Subcutaneous adipose tissue (tissue), 4 donors: ENCODE measurements around the gene FLOT1. TPM values are rescaled to one million over a fixed set of nuclear protein-coding genes. Genes with fewer than 3 reads are reported as not detected.

Experiments
- CTCF ChIP-seq: fragments of 450-650 bp; IDR thresholded peaks from one replicate; pipeline ENCODE4 v1.5.1; 2016; ENCODE audit warnings: low read depth, mild to moderate bottlenecking, control low read depth, antibody characterized with exemption, moderate library complexity
- total RNA-seq, 4 donors: library from RNA; depleted of rRNA; stranded (reverse); fragments of >200 nt; gene quantifications; one replicate each; pipeline ENCODE4 v1.1.0, GENCODE V29; 2016

FLOT1 gene
- total RNA-seq, 4 donors from 2014 or later, result 66.8 to 121 (median 105) TPM

GRCh38 chr6:30740540-30740870 is 2.0 kb downstream of the FLOT1 start:
- TF ChIP-seq CTCF, result no peak

DNA sequence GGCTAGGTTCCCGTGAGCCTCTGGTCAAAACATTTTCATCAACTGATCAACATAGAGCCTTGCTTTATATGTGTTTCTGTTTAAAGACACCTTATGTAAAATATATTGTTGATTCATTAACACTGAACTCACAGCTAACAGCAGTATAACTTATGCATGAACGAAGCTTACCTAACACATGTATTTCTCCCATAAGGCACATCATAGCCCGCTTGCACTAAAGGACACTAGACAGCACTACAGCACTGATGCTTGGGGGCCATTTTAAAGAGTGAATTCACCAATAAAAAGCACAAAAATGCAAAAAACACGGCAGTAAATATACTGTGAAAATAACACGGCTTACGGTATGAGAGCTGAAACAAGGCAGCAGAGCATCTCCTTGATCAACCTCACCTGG is 4.0 kb downstream of the FLOT1 start:
- no peak for TF ChIP-seq CTCF

DNA sequence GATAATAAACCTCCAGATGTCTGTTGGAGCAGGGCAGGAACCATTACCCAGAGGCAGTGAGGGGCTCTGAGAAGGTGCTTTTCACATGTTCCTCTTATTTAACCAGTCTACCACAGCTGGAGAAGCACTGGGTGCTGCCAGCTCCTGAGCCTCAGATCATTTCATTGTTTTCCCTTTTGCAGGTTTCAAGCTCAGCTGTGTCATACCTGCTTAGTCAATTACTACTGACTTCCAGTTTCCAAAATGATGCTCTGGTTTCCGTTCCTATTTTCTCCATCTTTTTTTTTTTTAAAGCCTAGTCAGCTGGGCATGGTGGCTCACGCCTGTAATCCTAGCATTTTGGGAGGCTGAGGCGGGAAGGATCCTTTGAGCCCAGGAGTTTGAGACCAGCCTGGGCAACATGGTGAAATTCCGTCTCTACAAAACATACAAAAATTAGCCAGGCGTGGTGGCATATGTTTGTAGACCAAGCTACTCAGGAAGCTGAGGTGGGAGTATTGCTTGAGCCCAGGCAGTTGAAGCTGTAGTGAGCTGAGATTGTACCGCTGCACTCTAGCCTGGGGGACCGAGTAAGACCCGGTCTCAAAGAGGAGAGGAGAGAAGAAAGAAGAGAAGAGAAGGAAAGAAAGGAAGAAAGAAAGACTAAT is 6.7 kb downstream of the FLOT1 start:
- no peak for TF ChIP-seq CTCF

GRCh38 chr6:30732237-30732943 is 10.1 kb downstream of the FLOT1 start:
- TF ChIP-seq CTCF, result no peak

DNA sequence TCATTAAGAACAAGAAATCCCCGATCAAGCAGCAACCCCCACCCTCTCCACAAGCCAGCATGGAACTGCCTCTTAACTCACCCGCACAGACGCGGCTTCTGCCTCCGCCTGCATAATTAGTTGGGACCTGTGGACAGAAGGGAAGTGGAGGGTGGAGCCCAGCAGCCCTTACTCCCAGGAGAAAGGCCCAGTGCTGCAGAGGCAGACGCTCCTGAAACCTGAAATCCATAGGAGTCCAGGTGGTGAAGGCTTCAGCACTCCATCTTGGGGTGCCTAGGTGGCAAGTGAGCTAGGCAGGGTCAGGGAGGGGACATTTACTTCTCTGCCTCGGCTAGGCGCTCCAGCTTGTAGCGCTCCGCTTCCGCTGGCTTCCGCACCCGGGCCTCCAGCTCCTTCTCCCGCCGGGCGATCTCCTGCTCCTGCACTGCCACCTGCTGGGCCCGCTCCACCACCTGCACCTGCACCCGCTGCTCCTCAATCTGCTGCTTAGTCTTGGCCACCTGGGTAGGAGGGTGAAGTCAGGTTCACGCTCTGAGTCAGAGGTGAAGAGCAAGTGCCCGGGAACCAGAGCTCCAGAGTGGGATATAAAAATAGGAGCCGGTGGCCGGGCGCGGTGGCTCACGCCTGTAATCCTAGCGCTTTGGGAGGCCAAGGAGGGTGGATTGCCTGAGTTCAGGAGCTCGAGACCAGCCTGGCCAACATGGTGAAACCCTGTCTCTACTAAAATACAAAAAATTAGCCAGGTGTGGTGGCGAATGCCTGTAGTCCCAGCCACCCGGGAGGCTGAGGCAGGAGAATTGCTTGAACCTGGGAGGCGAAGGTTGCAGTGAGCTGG is 11.7 kb downstream of the FLOT1 start:
- TF ChIP-seq CTCF, result no peak

DNA sequence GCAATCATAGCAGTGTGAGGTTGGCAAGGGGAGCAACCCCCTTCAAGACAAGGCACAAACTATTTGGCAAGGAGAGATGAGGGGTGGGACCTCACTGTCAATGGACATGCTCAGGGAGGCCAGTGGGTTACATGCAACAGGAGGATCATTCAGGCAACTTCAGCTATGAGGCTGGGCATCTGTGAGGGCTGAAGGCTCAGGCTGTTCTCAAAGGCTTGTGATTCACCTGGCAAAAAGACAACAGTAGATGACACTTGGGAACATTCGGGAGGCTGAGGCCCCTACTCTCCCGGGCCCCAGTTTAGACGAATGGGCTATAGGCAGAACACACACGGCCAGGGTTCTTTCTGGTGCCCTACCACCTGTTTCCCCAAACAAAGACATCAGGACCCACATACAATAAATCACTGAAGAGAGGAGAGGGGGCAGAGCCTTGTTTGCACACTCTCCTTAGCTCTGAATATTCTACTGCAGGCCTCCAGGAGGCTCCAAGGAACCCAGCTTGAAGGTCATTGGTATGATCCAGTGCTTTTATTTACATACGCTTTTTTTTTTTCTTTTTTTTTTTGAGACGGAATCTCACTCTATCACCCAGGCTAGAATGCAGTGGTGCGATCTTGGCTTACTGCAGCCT is 14.4 kb downstream of the FLOT1 start:
- no peak for TF ChIP-seq CTCF
